Inferior parietal cortex (tissue), 1 donor: ENCODE data around the gene SHLD1.

Experiments used
- DNase-seq: peaks from one replicate; pipeline ENCODE4 v3.0.0-alpha.2; 2016; ENCODE audit errors: extremely low spot score

Gene SHLD1

DNA sequence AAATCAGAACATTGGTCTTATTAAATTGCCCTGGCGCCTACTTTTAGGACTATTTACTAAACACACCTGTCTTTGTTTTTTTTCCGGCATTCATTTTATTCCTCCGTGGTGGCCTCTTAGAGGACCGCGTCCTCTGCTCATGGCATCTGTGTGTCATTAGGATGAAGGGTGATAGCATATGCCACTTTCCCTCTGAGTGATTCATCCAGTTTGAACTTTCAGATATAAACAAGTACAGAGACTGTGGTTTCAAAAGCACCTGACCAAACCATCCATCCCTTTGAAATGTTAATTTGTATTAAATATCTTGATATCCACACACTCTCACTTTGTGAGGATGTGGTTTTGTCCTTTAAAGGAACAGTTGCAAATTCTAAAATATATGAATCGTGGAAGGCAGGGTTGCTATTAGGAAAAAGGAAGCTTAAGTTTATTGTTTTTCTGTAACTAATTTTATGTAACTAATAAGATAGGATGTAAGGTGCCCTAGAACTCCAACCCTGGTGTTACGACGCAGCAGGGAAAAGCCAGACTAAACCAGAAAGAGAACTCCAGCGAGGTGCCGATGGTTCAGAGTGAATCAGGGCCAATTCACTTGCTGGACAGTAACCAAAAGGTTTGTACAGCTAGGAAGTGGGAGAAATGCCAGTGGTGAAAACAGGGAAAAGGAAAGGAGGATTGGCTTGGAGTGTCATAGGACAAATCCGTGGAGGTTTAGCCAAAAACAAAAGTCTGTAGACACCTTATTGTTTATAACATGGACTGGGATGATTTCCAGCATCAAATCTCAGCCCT, 98.7 kb downstream of the SHLD1 start:
- DNase-seq, result no peak

DNA sequence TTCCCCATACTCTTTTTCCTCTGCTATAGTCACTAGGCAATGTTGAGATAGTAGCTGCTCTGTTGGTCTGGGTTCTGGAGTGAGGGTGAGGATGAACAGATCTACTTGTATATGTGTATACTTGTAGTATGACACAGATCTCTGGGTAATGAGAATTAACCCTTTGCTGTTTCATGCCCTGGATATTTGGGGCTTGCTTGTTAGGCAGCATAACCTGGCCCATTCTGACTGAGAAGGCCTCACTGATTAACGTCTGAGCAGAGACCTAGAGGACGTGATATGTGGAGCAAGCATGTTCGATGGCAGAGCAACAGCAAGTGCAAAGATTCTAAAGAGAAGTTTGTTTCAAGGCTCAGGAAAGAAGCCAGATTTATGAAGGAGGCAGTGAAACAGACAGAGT, 105.7 kb downstream of the SHLD1 start:
- no peak for DNase-seq

DNA sequence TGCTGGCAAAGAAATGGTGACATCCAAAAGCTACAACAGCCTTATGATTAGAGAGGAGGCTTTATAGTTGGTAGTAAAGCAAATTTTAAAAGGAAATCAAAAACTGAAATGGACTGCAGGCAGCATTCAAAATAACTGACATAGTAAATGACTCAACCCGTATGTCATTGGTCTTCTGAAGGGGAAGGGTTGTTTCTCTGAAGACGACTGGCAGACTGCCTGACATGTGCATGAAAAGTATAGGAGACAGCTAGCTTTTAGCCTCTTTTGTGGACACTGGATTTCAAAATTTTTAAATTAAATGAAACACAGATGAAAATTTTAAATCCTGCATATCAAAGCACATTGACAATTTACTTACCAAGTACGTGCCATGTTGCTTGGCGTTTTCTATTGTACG, 109.4 kb downstream of the SHLD1 start:
- DNase-seq, result no peak

DNA sequence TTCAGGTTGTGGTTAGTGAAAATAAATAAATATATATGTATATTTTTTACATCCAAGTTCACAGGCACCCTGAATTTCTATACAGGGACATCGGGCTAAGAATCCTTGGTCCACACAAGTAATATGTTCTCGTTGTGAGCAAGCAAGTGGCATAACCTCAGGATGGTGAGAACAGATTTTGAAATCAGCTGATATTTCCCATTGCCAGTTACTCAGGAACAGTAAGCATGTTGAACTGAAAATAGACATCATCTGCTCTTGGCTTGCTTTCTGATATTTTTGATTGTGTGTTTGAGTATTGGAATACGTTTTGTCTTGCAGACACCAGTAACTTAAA, 112.5 kb downstream of the SHLD1 start:
- DNase-seq, result no peak

DNA sequence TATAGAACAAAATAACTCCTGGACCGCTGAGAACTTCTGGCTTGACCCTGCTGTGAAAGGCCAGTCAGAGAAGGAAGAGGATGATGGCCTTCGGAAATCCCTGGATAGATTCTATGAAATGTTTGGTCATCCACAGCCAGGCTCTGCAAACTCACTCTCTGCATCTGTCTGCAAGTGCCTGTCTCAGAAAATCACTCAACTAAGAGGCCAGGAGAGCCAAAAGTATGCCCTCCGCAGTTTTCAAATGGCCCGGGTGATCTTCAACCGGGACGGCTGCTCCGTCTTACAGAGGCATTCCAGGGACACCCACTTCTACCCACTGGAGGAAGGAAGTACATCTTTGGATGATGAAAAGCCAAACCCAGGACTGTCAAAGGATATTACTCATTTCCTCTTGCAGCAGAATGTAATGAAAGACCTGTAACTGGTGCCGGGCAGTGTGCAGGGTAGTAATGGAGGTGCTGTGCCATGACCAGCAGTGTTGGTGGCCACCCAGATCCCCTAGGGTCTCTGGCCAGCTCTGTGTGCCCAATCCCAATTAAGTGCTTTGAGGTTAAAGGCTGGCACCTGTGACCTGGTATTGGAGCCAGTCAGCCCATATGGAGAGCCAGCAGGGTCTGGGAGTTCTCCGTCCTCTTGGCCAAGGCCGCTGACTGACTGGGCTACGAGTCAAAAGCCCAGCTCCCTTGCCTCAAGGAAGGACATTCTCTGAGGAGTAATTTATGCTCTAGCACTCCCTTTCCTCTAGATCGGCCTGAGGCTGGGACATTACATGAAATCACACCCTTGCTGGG, 113.0 kb downstream of the SHLD1 start:
- DNase-seq, result no peak

DNA sequence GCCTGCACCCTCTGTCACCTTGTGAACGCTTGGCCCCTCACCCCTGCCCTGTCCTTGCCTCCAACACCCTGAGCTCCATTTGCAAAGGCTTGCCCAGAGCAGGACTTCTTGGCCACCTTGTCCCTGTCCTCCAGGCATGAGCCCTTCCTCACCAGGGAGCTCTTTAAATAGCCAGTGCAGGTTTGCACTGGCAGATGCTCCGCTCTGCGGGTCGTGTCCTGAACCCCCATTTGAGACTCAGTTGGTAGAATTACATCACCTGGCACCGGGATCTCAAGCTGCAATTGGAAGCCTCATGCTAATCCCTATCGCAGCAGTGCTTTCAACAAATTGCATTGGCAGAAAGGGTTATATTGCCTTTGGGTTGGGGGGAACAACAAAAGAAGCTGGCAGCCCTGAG, 114.2 kb downstream of the SHLD1 start:
- DNase-seq, result no peak

DNA sequence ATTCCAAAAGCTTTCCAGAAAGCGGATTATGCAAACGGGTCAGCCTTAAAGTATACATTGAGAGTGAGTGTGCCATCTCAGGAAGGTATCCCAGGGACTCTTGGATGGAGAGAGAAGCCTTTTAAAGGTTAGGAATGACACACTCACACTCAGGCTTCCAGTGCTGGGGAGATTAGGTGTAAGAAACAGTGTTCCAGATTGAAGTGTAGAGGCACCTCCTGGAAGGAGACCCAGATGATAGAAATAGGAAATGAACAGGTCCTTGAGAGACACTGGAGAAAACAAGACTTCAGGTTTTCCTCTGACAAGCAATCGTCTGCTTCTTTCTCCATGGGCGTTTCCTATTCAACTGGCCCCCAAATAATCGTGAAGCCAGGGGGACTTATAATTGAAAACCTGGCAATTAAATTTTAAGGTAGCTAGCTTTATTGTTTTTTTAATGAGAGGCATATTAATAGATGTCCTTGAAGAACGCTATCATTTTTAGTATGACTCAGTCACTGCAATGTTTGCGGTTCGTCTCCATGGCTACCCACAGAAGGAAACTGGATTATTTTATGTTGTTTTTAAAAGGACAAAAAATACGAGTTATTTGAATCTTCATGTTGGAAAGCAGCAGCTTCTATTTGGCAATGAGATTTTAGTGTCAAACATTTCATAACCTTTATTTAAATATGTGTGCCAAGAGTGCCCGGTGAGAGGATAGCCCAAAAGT, 114.8 kb downstream of the SHLD1 start:
- DNase-seq, result no peak

DNA sequence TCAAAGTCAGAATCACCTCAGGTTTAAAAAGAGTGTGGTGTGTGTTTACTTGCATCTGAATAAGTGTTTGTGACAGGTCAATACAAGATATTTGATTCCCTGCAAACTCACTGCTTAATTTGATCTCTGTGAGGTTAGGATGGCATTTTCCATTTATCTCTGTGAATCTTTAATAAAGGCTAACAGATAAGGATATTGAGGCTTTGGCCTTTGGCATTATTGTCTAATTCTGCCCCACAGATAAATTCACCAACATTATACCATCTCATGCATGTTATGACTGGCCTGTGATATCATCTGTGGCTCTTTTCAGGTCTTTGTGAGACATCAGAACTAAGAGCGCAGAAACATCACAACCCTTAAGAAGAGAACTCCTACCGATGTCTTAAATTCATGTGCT, 115.4 kb downstream of the SHLD1 start:
- no peak for DNase-seq

DNA sequence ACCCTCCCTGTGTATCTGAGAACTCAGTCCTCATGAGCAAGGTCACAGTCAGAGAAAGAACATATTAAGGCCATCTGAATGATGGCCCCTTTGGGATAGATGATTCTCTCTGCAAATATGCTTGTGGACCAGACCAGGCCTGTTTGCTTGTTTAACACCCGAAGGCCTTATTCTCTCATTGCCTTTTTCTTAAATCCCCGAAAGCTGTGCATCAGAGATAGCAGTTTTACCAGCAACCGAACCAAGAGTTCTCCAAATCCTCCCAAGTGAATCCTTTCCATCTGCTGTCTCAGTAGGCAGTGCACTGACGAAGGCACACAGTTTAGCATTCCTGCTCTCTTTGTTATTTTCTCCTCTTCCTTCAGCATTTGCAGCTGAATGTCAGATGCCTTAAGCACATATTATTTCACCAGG, 120.4 kb downstream of the SHLD1 start:
- peak; percentile 17 for DNase-seq

DNA sequence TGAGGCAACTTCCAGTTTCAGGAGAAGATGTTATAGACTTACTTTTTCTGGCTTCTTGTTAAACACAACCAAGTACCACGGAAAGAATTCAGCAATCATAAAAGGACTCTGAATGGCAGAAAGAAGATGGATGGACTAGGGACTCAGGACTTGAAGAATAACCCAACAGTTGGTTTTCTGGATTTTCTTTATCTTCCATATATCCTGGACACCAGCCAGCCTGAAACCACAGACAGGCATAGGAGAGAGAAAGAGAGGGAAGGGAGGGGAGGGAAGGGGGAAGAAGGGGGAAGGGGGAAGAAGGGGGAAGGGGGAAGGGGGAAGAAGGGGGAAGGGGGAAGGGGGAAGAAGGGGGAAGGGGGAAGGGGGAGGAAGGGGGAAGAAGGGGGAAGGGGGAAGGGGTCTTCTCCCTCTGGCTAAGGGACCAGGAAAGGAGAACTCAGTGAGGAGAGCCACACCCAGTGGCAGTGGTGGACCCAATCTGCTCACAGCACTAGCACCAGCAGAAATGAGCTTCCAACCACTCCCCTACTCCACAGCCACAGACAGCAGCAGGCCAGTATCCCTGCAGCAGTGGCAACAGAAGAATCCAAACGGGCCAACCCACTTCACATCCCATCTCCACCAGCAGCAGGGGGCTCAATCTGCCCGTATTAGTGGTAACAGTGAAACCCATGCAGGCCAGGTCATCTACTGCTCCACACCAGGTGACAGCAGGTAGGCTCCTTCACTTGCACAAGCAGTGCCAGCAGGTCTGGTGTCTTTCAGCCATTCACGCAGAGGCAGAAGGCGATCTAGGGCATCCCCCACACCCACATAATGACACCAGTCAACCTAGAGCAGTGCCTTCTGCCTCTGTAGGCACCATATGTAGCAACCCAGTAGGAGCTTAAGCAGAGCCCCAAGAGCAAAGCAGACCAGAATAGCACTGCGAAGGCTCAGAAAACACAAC, 121.5 kb downstream of the SHLD1 start:
- no peak for DNase-seq

DNA sequence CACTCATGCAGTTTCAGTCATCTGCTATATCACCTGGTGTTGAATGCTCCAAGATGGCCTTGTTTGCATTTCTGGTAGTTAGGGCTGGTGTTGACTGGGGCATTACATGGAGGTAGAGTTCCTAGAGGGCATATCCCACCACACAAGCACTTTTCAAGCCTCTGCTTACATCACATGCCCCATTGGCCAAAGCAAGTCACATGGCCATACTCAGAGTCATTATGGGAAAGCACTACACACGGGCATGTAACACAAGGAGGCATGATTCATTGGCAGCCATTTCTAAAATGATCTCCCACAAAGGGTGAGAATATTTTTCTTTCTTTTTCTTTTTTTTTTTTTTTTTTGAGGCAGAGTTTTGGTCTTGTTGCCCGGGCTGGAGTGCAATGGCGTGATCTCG, 126.9 kb downstream of the SHLD1 start:
- DNase-seq, result no peak

DNA sequence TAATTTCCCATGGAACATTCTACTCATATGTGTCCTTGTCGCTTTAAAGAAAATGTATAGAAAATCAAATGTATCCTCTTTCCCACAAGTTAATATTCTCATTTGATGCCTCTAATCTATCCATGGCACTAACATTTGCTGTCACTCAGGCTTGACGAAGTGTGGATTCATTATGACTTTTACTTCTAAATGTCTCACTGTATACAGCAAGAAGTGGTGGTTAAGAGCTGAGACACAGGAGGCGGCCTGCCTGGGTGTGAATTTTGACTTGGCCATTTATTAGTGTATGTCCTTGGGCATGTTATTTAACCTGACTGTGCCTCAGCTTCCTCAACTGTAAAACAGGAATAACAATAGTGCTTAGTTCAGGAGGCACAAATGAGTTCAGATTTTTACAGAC, 130.1 kb downstream of the SHLD1 start:
- DNase-seq, result no peak

DNA sequence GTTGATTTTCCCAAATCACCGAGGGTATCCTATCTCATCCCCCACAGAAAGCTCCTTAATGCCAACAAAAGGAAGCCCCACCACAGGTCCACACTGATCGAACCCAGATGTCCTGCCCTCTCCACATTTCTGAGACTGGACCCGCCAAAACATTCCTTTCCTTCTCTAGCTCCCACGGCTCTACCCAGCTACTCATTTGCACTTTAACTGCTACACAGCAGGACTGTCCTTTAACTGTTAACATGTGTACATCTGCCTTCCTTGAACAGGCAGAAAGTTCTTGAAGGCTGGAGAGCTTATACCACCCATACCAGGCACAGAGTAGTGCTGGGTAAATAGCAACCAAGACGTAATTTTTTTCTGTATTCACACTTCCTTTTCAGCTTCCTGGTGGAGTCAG, 131.5 kb downstream of the SHLD1 start:
- DNase-seq, result no peak

DNA sequence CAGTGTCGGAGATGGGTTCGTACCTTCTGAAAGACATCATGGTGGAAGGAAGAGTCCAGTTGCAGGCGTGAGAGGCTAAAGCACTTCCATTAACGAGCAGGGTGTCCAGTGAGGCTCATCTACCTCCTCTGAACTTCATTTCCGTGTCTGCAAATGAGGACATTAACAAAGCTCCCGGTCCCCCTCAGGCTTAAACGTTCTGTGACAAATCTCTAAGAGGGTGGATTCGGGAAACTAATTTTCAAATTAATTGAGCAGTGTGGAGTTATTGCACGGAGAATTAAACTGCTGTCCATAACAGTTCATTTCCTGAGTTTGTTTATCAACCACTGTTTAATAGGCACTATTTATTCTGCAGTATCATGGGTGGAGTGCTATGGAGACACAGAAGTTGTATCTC, 132.0 kb downstream of the SHLD1 start:
- no peak for DNase-seq

DNA sequence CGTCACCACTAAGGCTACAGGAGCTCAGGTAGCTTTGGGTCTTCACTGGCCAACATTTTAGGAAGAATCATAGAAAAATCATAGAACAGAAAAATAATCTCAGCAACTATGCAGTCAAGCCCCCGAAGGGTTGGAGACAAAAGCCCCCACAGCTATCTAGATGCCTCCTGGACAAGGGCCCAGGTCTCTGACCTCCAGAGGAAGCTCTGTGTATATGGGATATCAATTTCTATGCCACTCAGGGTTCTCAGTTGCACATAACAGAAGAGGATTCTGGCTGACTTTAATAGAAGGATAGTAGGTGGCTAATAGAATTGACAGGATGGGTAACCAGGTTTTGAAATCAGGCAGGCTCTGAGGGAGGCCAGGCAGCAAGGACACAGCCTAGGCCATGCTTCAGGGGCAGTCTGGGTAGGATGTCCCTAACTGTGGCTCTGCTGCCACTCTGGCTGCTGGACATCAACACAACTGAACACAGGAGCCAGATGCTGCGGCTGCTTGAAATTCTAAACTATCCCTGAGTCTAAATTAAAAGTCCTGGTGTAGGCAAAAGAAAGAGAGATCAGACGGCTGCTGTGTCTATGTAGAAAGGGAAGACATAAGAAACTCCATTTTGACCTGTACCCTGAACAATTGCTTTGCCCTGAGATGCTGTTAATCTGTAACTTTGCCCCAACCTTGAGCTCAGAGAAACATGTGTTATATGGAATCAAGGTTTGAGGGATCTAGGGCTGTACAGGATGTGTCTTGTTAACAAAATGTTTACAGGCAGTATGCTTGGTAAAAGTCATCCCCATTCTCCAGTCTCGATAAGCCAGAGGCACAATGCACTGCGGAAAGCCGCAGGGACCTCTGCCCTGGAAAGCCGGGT, 134.5 kb downstream of the SHLD1 start:
- DNase-seq, result no peak

DNA sequence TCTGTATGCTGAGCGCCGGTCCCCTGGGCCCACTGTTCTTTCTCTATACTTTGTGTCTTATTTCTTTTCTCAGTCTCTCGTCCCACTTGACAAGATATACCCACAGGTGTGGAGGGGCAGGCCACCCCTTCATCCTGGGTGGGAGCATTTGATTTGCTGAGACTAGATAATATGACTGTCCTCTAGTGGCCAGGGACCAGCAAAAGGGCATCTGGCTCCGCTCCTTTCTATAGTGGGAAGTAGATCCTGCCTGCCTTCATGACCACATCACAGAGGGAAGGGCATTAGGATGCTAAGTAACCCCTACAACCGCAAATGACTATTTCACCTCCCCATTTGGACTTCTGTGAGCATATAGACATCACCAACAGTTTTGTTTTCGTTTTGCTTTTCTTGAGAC, 135.7 kb downstream of the SHLD1 start:
- DNase-seq, result no peak

DNA sequence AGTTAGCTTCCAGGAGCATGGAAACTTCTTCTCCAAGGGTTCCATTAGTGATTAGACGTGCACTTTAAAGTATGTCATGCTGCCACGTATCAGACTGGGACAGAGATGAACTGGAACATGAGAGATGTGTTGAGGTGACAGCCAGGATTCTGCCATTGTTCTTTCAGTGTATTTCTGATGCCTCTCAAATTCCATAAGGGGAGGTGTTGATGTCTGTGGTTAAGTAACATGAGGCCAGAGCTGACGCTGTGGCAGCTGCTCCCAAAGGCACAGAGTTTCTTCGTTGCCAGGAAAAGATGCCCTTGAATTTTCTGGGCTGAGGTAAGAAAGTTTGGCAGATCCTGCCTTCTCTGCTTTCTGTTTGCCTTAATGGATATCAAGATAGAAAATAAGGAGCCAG, 136.6 kb downstream of the SHLD1 start:
- DNase-seq, result no peak

DNA sequence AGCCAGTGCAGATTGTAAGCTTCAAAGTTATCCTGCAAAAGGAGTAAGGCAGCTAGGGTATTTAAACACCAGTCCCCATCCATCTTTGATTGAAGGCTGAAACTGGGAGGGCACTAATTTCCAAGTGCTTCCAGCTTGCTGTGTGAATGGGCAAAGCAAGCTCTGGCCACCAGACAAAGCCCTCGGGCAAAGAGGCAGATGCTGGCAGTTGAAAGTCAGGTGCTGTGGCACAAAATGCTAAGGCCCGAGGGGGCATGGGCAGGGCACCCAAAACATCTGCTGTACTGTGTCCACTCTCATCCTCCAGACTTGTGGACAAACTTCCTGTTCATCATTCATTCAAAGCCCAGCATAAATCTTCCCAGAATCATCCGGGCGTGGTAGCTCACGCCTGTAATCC, 137.2 kb downstream of the SHLD1 start:
- DNase-seq, result no peak

DNA sequence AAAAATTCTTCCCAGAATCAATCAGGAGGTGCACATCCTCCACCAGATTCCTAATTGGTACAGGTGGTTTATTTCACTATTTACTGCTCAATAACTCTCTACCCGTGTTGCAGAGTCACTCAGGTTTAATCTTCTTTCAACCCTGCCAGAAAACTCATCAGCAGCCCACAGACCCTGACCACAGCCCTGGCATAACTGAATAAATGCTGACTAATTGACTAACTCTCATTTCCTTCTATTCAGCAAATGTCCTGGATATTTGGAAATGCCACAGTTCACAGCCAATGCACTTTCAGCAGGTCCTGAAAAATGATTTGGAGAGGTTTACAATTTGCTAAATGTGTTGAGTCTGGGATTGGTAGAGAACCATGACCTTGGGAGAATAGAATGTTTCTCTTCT, 137.8 kb downstream of the SHLD1 start:
- DNase-seq, result no peak

DNA sequence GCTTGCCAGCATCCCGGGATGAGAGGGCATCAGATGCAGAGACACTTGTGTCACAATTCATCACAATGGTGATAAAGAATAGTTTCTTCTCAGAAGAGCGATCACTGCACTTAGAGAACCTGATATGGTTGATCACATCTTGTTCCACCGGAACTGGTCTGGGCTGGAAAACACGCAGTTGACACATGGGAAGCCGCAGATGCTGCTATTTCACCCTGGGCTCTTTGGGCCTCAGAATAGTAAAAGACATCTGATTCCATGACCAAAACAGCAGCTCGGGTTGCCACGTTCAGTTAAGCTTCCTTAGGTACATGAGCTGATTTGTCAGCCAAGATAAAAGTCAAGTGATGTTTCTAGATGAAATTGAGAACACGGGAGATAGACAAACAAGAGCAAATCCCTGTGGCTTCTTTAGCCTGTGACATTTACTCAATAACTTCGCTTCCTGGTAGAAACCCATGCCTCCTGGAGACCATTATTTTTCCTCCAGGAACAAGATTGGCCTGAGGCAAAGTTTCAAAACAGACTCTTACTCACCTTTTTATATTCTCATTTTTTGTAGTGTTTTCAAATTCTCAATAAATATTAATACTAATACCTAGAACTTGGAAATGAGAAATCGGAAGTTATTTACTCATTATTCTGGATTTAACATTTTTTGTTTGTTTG, 140.7 kb downstream of the SHLD1 start:
- no peak for DNase-seq
